Right lobe of liver (tissue), 6 donors: Measurements from ENCODE around the gene KCNQ1. TPM values are rescaled to one million over a fixed set of nuclear protein-coding genes. Genes with fewer than 3 reads are reported as not detected.

Experiments
- ATAC-seq, 4 donors: fragments of 200-7000 bp; cut with Tn5 transposase; one replicate each; pipeline ENCODE4 v1.9.1; 2020; ENCODE audit warnings: mild to moderate bottlenecking in 4 of 4, moderate library complexity in 4 of 4
- DNase-seq, 3 donors: peaks; one replicate each; pipeline ENCODE4 v3.0.0-alpha.2; 2020
- H3K27ac ChIP-seq, 3 donors: fragments of 200-600 bp; one replicate each; pipeline ENCODE4 v1.8.0; 2022
- H3K27me3 ChIP-seq, 2 donors: fragments of 200-600 bp; one replicate each; pipeline ENCODE4 v1.8.0; 2022
- H3K36me3 ChIP-seq, 4 donors: fragments of 200-600 bp; sonication (generic) in 1 of 4; one replicate each; pipeline versions ENCODE4 v1.5.1 to v1.8.0; 2017 to 2022; ENCODE audit warnings: control low read depth in 1 of 4
- H3K4me1 ChIP-seq, 4 donors: fragments of 200-600 bp; sonication (generic) in 1 of 4; one replicate each; pipeline versions ENCODE4 v1.5.1 to v1.8.0; 2017 to 2022; ENCODE audit warnings: control low read depth in 1 of 4
- H3K4me3 ChIP-seq, 3 donors: fragments of 200-600 bp; one replicate each; pipeline ENCODE4 v1.8.0; 2022
- H3K9me3 ChIP-seq, 4 donors: fragments of 200-600 bp; sonication (generic) in 1 of 4; one replicate each; pipeline versions ENCODE4 v1.5.1 to v1.8.0; 2017 to 2022; ENCODE audit warnings: control low read depth in 1 of 4
- POLR2A ChIP-seq: fragments of 450-650 bp; IDR thresholded peaks from one replicate; pipeline ENCODE4 v1.6.1; 2017; ENCODE audit warnings: antibody characterized with exemption, mild to moderate bottlenecking
- WGBS: methylation state at CpG from one replicate; pipeline ENCODE4 v1.1.6; 2018; ENCODE audit warnings: low coverage, low lambda C conversion rate; ENCODE audit not compliant: insufficient coverage; ENCODE audit errors: missing lambda C conversion rate; 5-methylcytosine and 5-hydroxymethylcytosine counted together
- intact Hi-C, 2 donors: fragments of 100-400 bp; cut with DNase I; formaldehyde crosslinking; loops; one replicate each; pipeline versions ENCODE4 v1.11.2 to v1.14.1; 2022
- total RNA-seq, 6 experiments: library from RNA; depleted of rRNA in 2 of 6; stranded (reverse); fragments of >200 nt in 2 of 6; fragmentation: NEBNext Ultra II Directional in 3 of 6; extraction: Animal tissue kit (Norgen Biotek cat#: 25700) in 3 of 6; gene quantifications; one replicate each; pipeline versions ENCODE4 v1.1.0 to v1.2.4, GENCODE V29; 2016 to 2023
- TF ChIP-seq, protein P1 (sequence below), 4 donors: fragments of 200-600 bp in 3 of 4; fragments of 450-650 bp in 1 of 4; IDR thresholded peaks; one replicate each; pipeline versions ENCODE4 v1.5.1 to v1.8.0; 2016 to 2022; ENCODE audit warnings: antibody characterized with exemption in 4 of 4, mild to moderate bottlenecking in 2 of 4
- donor health status: DM: no; HTN: yes; CAD: no.
- donor health status: DM: no; HTN: no; CAD: no.
- donor health status: DM: no; HTN: no; CAD: no.
- donor health status: DM: no; HTN: yes; CAD: no.
- donor health status: DM: no; HTN: yes; CAD: no.

Gene KCNQ1
- total RNA-seq, 6 experiments from 2014 or later = 0.61 to 2.4 (median 1.8) TPM

DNA sequence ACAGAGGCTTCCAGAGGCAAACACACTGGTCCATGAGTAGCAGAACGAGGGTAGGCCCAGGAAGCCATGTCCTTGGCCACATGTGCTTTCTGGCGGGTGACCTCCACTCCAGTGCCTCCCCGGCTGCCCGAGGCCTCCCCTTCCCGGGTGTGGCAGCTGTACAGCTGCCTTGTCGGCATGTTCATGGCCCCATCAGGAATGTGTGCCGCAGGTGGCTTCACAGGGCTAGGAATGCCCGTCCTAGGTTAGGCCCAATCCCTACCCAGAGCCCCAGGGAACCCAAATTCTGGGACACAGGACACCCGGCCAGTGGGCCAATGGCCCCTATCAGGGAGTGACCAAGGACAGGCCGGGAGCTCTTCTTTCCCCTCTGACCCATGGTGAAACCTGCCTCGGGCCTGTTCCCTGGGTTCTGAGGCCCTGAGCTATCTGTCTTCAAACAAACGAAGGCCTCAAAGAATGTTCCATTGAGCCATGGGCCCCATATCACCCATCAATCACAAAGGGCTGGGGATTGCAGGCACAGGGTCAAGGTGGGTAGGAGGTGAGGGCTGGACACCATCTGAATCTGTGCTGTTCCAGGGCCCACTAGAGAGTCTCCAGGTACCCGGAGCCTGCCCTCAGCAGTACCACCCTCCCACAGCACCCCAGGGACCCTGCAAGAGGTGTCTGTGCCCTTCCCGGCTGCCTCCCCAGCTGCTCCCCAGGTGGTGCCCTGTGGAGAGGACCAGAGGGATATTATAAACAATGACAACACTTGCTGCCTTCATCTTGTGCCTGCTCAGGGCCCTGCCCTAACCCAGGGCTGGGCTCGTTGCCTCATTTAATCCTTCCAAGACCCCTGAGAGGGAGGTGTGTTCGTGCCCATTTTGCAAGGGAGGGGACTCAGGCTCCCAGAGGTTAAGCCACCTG, 444.8 kb downstream of the KCNQ1 start:
- TF ChIP-seq, protein P1, sequence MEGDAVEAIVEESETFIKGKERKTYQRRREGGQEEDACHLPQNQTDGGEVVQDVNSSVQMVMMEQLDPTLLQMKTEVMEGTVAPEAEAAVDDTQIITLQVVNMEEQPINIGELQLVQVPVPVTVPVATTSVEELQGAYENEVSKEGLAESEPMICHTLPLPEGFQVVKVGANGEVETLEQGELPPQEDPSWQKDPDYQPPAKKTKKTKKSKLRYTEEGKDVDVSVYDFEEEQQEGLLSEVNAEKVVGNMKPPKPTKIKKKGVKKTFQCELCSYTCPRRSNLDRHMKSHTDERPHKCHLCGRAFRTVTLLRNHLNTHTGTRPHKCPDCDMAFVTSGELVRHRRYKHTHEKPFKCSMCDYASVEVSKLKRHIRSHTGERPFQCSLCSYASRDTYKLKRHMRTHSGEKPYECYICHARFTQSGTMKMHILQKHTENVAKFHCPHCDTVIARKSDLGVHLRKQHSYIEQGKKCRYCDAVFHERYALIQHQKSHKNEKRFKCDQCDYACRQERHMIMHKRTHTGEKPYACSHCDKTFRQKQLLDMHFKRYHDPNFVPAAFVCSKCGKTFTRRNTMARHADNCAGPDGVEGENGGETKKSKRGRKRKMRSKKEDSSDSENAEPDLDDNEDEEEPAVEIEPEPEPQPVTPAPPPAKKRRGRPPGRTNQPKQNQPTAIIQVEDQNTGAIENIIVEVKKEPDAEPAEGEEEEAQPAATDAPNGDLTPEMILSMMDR (IDR thresholded peaks at IDR 0.05) = no peak
- no peak for TF ChIP-seq POLR2A
- Histone ChIP-seq H3K36me3 (no peaks in the 10 kb centered on the region), H3K27ac (no peak overlapping the region), H3K9me3 (no peaks in the 10 kb centered on the region), H3K4me3 (no peak overlapping the region), H3K4me1 (peaks cover 0 to 21% (median 9%) of the 10 kb centered on the region in 4 donors), H3K27me3 (no peaks in the 10 kb centered on the region)
- WGBS = 100% methylated on average over 1 of the region's 16 CpGs
- DNase-seq (no peak), ATAC-seq (no peak)
- intact Hi-C loops = loop anchor here (2.0 to 5.0 kb wide), 3 partner anchors 357 to 457 kb away; no protein-coding TSS in a partner anchor

DNA sequence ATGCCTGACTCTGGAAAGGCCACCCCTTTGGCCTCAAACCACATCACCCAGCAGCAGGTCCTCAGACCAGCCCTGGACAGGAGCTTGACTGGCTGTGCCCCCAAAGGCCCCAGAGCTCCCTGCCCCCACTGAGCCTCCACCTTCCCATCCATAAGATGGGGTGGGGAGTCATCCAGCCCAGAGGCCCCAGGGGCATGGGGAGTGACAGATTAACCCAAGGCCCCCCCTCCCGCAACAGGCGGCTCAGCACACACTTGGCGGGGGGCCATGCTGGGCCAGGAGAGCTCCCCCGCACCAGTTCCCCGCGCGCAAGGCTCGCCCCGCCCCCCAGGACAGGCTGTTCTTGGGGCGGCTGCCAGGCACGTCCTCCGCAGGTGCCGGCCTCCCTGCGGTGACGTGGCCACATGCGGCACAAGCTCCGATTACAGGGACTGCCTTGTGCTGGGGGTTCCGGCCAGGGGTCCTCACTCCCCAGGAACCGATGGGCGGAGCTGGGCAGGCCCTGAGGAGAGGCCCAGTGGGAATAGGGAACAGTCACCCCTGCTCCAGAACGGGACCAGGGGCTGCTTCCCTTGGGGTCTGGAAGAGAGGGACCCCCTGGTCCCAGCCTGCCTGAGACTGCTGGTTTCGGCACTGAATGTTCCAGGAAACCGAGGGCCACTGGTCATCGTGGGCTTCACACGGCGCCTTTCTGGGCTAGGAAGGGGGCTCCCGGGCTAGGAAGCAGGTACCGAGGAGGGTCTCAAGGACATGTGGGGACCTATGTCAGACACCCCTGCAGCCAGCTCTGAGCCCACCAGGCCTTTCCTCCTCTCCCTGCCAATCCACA, 445.9 kb downstream of the KCNQ1 start:
- Histone ChIP-seq H3K27me3 (no peaks in the 10 kb centered on the region), H3K27ac (peak overlapping the region in 1 of 3 donors; percentile 46), H3K36me3 (no peaks in the 10 kb centered on the region), H3K4me3 (no peak overlapping the region), H3K4me1 (peaks cover 0 to 21% (median 9%) of the 10 kb centered on the region in 4 donors), H3K9me3 (no peaks in the 10 kb centered on the region)
- 66% methylated on average over 5 of the region's 28 CpGs for WGBS
- TF ChIP-seq, protein P1 (IDR thresholded peaks at IDR 0.05) = no peak
- no peak for TF ChIP-seq POLR2A
- ATAC-seq (peak in 3 of 4 donors; percentile 7 to 40 (median 9)), DNase-seq (peak; percentile 65 to 82 (median 74))
- intact Hi-C loops = loop anchor here in 1 of 2 donors (5.0 kb wide), 1 partner anchor 458 kb away; no protein-coding TSS in a partner anchor

GRCh38 chr11:2891326-2892214, 446.8 kb downstream of the KCNQ1 start:
- 27% methylated on average over 9 of the region's 17 CpGs for WGBS
- peak; percentile 54 to 72 (median 61) for ATAC-seq
- Histone ChIP-seq H3K4me3 (peak overlapping the region; percentile 11 to 35 (median 15)), H3K36me3 (no peaks in the 10 kb centered on the region), H3K27me3 (no peaks in the 10 kb centered on the region), H3K27ac (peak overlapping the region in 2 of 3 donors; percentile 43 to 58), H3K9me3 (no peaks in the 10 kb centered on the region), H3K4me1 (peaks cover 0 to 21% (median 9%) of the 10 kb centered on the region in 4 donors)
- intact Hi-C loops = loop anchor here in 1 of 2 donors (5.0 kb wide), 1 partner anchor 459 kb away; no protein-coding TSS in a partner anchor
- peak; percentile 74 to 88 (median 87) for DNase-seq
- no peak for TF ChIP-seq POLR2A
- TF ChIP-seq, protein P1 (IDR thresholded peaks at IDR 0.05) = no peak
